Body of pancreas (tissue), 4 donors: Measurements from ENCODE around the gene CA12.

Experiments
- POLR2A ChIP-seq, 3 donors: fragments of 450-650 bp; IDR thresholded peaks; one replicate each; pipeline ENCODE4 v1.6.1; 2016; ENCODE audit warnings: antibody characterized with exemption in 3 of 3, mild to moderate bottlenecking in 2 of 3
- TF ChIP-seq, protein P1 (sequence below), 7 experiments: fragments of 450-650 bp in 4 of 7; fragments of 200-600 bp in 3 of 7; sonication (generic) in 3 of 7; IDR thresholded peaks; one replicate each; pipeline ENCODE4 v1.5.1; 2016 to 2019; ENCODE audit warnings: antibody characterized with exemption in 7 of 7

GRCh38 chr15:63388511-63388910 is 6.9 kb upstream of the CA12 start:
- TF ChIP-seq, protein P1, sequence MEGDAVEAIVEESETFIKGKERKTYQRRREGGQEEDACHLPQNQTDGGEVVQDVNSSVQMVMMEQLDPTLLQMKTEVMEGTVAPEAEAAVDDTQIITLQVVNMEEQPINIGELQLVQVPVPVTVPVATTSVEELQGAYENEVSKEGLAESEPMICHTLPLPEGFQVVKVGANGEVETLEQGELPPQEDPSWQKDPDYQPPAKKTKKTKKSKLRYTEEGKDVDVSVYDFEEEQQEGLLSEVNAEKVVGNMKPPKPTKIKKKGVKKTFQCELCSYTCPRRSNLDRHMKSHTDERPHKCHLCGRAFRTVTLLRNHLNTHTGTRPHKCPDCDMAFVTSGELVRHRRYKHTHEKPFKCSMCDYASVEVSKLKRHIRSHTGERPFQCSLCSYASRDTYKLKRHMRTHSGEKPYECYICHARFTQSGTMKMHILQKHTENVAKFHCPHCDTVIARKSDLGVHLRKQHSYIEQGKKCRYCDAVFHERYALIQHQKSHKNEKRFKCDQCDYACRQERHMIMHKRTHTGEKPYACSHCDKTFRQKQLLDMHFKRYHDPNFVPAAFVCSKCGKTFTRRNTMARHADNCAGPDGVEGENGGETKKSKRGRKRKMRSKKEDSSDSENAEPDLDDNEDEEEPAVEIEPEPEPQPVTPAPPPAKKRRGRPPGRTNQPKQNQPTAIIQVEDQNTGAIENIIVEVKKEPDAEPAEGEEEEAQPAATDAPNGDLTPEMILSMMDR (IDR thresholded peaks at IDR 0.05): no peak
- TF ChIP-seq POLR2A (IDR thresholded peaks at IDR 0.05): no peak
